Transverse colon (tissue), 4 donors: ENCODE measurements around the gene MGMT.

Experiments
- CTCF ChIP-seq, 5 experiments: fragments of 200-600 bp in 3 of 5; fragments of 450-650 bp in 2 of 5; sonication (generic) in 3 of 5; IDR thresholded peaks; 1 replicate in 2 of 5; 2 replicates in 3 of 5; pipeline ENCODE4 v1.5.1; 2016 to 2017; ENCODE audit warnings: antibody characterized with exemption in 5 of 5, inconsistent platforms in 3 of 5, mild to moderate bottlenecking in 2 of 5, moderate library complexity in 1 of 5
- EP300 ChIP-seq: sonication (generic); formaldehyde crosslinking; IDR thresholded peaks from one replicate; pipeline ENCODE4 v1.6.1; 2017; ENCODE audit warnings: antibody characterized with exemption, low read depth
- POLR2A ChIP-seq: fragments of 450-650 bp; IDR thresholded peaks from one replicate; pipeline ENCODE4 v1.6.1; 2016; ENCODE audit warnings: antibody characterized with exemption, mild to moderate bottlenecking, moderate library complexity
- POLR2AphosphoS5 ChIP-seq, 3 donors: sonication (generic); formaldehyde crosslinking; IDR thresholded peaks; one replicate each; pipeline ENCODE4 v1.6.1; 2016; ENCODE audit warnings: antibody characterized with exemption in 3 of 3

- TF ChIP-seq EP300 (no peak), POLR2A (no peak), CTCF (IDR thresholded peaks at IDR 0.05) (no peak), POLR2AphosphoS5 (IDR thresholded peaks at IDR 0.05) (no peak)
These were observed 35.4 kb downstream of the MGMT start for GRCh38 chr10:129502448-129502847.
